ENCODE results near the gene SLC26A11.
"Not testable (repeated sequence)": the region's sequence is repeated elsewhere in the genome, so short reads cannot be mapped to it uniquely, and the experiment has no call there.

Gene SLC26A11

GRCh38 chr17:80195671-80196529 lies 24.3 kb upstream of the SLC26A11 start:
- peak; percentile 61 for DNase-seq (ENCODE audit: low spot score)

- DNase-seq (ENCODE audit: low spot score) = no peak
These were observed 23.6 kb upstream of the SLC26A11 start for GRCh38 chr17:80196652-80197051.

GRCh38 chr17:80198144-80198661 lies 22.0 kb upstream of the SLC26A11 start:
- no peak for DNase-seq (ENCODE audit: low spot score)

GRCh38 chr17:80199295-80199694 lies 20.9 kb upstream of the SLC26A11 start:
- DNase-seq (ENCODE audit: low spot score) = not testable (repeated sequence)

- DNase-seq (ENCODE audit: low spot score) = no peak
These were observed 18.8 kb upstream of the SLC26A11 start for GRCh38 chr17:80201446-80201845.

GRCh38 chr17:80202197-80202596 lies 18.0 kb upstream of the SLC26A11 start:
- no peak for DNase-seq (ENCODE audit: low spot score)

GRCh38 chr17:80203471-80203963 lies 16.7 kb upstream of the SLC26A11 start:
- no peak for DNase-seq (ENCODE audit: low spot score)

GRCh38 chr17:80204626-80205468 lies 15.4 kb upstream of the SLC26A11 start:
- DNase-seq (ENCODE audit: low spot score) = no peak

GRCh38 chr17:80205811-80206210 lies 14.4 kb upstream of the SLC26A11 start:
- DNase-seq (ENCODE audit: low spot score) = no peak

- DNase-seq (ENCODE audit: low spot score) = no peak
These were observed 12.2 kb upstream of the SLC26A11 start for GRCh38 chr17:80208050-80208449.

- no peak for DNase-seq (ENCODE audit: low spot score)
These were observed 10.5 kb upstream of the SLC26A11 start for GRCh38 chr17:80209765-80210164.

GRCh38 chr17:80210348-80211108 lies 9.7 kb upstream of the SLC26A11 start:
- no peak for DNase-seq (ENCODE audit: low spot score)

- no peak for DNase-seq (ENCODE audit: low spot score)
These were observed 8.1 kb upstream of the SLC26A11 start for GRCh38 chr17:80212109-80212508.

- DNase-seq (ENCODE audit: low spot score) = no peak
These were observed 7.7 kb upstream of the SLC26A11 start for GRCh38 chr17:80212511-80212910.

- no peak for DNase-seq (ENCODE audit: low spot score)
These were observed 7.1 kb upstream of the SLC26A11 start for GRCh38 chr17:80212962-80213642.

- no peak for DNase-seq (ENCODE audit: low spot score)
These were observed 6.6 kb upstream of the SLC26A11 start for GRCh38 chr17:80213643-80213975.

GRCh38 chr17:80214012-80214877 lies 6.0 kb upstream of the SLC26A11 start:
- DNase-seq (ENCODE audit: low spot score) = no peak

GRCh38 chr17:80214878-80215210 lies 5.4 kb upstream of the SLC26A11 start:
- no peak for DNase-seq (ENCODE audit: low spot score)

GRCh38 chr17:80216473-80217456 lies 3.5 kb upstream of the SLC26A11 start:
- no peak for DNase-seq (ENCODE audit: low spot score)

All from CD4-positive, alpha-beta T cell treated with Interleukin-15 for 4 hours (primary cell).